GM23338 (cell line): ENCODE data around the gene SNAPC4.

Experiments used
- EZH2 ChIP-seq: fragments of 200-600 bp; sonication (generic); IDR thresholded peaks from one replicate; pipeline ENCODE4 v1.8.0; 2017; ENCODE audit warnings: antibody characterized with exemption, mild to moderate bottlenecking, low read depth; ENCODE audit not compliant: unreplicated experiment
- POLR2AphosphoS5 ChIP-seq: IDR thresholded peaks from 2 replicates; pipeline ENCODE4 v1.6.1; 2016; ENCODE audit warnings: antibody characterized with exemption, low read depth
- TF ChIP-seq, protein P1 (sequence below), 2 experiments: fragments of 200-600 bp in 1 of 2; sonication (generic) in 1 of 2; conservative IDR thresholded peaks; 2 replicates each; pipeline versions ENCODE4 v1.5.1 to v1.6.1; 2016 to 2017; ENCODE audit warnings: antibody characterized with exemption in 2 of 2, low read depth in 2 of 2, mild to moderate bottlenecking in 2 of 2, moderate library complexity in 1 of 2
- TF ChIP-seq, protein P2 (sequence below): IDR thresholded peaks from one replicate; pipeline ENCODE4 v1.6.1; 2018; ENCODE audit warnings: antibody characterized with exemption; ENCODE audit not compliant: unreplicated experiment

DNA sequence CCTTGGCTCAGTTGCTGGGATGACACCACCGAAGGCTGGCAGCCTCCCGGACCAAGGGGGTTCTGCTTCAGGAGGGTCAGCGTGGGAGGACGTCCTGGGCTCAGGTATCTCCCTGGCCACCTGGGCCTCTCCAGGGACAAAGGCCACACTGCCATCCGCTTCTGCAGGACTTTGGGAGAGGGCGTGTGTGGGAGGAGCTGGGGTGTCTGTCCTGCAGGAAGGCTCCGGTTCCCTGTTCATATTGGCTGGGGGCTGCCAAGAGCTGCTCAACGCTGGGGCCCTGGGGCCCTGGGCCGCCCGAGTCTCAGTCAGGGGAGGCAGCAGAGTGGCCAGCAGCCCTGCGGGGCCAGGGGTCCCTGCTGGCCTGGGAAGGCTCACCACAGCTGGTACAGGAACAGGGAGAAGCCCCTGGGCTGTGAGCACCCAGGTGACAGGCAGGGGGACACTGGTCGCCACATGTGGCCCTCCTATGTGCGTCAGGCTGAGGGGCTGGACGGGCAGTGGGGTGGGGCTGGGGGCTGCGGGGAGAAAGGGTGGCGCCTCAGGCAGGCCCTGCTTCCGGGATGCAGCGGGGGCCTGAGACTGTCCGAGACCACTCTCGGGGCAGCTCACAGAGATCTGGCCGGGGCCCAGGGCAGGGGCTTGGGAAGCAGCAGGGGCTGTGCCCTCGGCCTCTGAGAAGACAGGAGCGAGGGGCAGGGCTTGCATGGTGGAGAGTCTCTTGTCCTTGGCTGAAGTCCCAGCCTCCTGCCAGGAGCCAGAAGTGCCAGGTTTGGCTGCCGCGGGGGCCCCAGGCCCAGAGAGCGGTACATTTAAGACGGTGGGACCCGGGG is 21.6 kb downstream of the SNAPC4 start:
- TF ChIP-seq, protein P1, sequence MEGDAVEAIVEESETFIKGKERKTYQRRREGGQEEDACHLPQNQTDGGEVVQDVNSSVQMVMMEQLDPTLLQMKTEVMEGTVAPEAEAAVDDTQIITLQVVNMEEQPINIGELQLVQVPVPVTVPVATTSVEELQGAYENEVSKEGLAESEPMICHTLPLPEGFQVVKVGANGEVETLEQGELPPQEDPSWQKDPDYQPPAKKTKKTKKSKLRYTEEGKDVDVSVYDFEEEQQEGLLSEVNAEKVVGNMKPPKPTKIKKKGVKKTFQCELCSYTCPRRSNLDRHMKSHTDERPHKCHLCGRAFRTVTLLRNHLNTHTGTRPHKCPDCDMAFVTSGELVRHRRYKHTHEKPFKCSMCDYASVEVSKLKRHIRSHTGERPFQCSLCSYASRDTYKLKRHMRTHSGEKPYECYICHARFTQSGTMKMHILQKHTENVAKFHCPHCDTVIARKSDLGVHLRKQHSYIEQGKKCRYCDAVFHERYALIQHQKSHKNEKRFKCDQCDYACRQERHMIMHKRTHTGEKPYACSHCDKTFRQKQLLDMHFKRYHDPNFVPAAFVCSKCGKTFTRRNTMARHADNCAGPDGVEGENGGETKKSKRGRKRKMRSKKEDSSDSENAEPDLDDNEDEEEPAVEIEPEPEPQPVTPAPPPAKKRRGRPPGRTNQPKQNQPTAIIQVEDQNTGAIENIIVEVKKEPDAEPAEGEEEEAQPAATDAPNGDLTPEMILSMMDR (conservative IDR thresholded peaks at IDR 0.05; ENCODE audit: low read depth in 2 of 2), result no peak
- TF ChIP-seq EZH2 (no peak), POLR2AphosphoS5 (no peak)
- TF ChIP-seq, protein P2, sequence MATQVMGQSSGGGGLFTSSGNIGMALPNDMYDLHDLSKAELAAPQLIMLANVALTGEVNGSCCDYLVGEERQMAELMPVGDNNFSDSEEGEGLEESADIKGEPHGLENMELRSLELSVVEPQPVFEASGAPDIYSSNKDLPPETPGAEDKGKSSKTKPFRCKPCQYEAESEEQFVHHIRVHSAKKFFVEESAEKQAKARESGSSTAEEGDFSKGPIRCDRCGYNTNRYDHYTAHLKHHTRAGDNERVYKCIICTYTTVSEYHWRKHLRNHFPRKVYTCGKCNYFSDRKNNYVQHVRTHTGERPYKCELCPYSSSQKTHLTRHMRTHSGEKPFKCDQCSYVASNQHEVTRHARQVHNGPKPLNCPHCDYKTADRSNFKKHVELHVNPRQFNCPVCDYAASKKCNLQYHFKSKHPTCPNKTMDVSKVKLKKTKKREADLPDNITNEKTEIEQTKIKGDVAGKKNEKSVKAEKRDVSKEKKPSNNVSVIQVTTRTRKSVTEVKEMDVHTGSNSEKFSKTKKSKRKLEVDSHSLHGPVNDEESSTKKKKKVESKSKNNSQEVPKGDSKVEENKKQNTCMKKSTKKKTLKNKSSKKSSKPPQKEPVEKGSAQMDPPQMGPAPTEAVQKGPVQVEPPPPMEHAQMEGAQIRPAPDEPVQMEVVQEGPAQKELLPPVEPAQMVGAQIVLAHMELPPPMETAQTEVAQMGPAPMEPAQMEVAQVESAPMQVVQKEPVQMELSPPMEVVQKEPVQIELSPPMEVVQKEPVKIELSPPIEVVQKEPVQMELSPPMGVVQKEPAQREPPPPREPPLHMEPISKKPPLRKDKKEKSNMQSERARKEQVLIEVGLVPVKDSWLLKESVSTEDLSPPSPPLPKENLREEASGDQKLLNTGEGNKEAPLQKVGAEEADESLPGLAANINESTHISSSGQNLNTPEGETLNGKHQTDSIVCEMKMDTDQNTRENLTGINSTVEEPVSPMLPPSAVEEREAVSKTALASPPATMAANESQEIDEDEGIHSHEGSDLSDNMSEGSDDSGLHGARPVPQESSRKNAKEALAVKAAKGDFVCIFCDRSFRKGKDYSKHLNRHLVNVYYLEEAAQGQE, result no peak
